GM23338 (cell line): Measurements from ENCODE around the gene HSD17B1.
"Not testable (repeated sequence)": the region's sequence is repeated elsewhere in the genome, so short reads cannot be mapped to it uniquely, and the experiment has no call there.

Source experiments
- EZH2 ChIP-seq: fragments of 200-600 bp; sonication (generic); IDR thresholded peaks from one replicate; pipeline ENCODE4 v1.8.0; 2017; ENCODE audit warnings: antibody characterized with exemption, mild to moderate bottlenecking, low read depth; ENCODE audit not compliant: unreplicated experiment
- TF ChIP-seq, protein P1 (sequence below), 2 experiments: fragments of 200-600 bp in 1 of 2; sonication (generic) in 1 of 2; conservative IDR thresholded peaks; 2 replicates each; pipeline versions ENCODE4 v1.5.1 to v1.6.1; 2016 to 2017; ENCODE audit warnings: antibody characterized with exemption in 2 of 2, low read depth in 2 of 2, mild to moderate bottlenecking in 2 of 2, moderate library complexity in 1 of 2

DNA sequence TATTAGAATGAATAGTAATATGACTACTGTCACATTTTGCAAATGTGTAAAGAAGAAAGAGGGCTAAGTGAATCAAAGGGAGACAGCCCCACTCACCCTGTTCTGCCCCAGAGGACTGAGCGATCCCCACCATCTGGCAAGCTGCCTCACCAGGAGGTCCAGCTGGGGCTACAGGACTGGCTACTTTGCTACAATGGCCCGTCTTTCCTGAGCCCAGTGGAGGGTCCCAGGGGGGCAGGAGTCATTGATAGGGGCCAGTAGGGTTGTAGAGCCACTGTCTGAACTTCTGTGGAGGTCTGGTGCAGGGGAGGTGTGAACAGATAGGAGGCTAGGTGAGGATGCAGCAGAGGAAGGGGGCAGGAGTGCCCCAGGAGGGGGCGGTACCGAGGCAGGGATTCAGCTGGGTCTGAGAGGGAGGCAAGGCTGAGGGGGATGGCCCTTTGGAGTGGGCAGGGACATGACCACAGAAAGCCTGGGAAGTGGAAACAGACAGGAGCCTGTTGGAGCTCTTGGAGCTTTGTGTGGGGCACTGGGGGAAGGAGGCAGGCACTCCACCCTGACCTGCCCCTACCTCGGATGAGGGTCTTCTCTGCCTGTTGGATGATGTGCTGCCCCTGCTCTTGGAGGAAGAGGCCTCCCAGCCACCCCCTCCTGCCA is 3.4 kb downstream of the HSD17B1 start:
- not testable (repeated sequence) for TF ChIP-seq EZH2
- TF ChIP-seq, protein P1, sequence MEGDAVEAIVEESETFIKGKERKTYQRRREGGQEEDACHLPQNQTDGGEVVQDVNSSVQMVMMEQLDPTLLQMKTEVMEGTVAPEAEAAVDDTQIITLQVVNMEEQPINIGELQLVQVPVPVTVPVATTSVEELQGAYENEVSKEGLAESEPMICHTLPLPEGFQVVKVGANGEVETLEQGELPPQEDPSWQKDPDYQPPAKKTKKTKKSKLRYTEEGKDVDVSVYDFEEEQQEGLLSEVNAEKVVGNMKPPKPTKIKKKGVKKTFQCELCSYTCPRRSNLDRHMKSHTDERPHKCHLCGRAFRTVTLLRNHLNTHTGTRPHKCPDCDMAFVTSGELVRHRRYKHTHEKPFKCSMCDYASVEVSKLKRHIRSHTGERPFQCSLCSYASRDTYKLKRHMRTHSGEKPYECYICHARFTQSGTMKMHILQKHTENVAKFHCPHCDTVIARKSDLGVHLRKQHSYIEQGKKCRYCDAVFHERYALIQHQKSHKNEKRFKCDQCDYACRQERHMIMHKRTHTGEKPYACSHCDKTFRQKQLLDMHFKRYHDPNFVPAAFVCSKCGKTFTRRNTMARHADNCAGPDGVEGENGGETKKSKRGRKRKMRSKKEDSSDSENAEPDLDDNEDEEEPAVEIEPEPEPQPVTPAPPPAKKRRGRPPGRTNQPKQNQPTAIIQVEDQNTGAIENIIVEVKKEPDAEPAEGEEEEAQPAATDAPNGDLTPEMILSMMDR (conservative IDR thresholded peaks at IDR 0.05; ENCODE audit: low read depth in 2 of 2): peak in 1 of 2 experiments; percentile 37; a peak in 3 of 4 replicates
